ENCODE results near the gene PRUNE1. TPM values are rescaled to one million over a fixed set of nuclear protein-coding genes. Genes with fewer than 3 reads are reported as not detected.

The PRUNE1 gene, protein sequence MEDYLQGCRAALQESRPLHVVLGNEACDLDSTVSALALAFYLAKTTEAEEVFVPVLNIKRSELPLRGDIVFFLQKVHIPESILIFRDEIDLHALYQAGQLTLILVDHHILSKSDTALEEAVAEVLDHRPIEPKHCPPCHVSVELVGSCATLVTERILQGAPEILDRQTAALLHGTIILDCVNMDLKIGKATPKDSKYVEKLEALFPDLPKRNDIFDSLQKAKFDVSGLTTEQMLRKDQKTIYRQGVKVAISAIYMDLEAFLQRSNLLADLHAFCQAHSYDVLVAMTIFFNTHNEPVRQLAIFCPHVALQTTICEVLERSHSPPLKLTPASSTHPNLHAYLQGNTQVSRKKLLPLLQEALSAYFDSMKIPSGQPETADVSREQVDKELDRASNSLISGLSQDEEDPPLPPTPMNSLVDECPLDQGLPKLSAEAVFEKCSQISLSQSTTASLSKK
- total RNA-seq (2022) (24.2 and 24.3 TPM in 2 replicates), Bru-seq, nascent RNA (percentile 61 among the genes with signal in this experiment), BruChase-seq, experiment 1, labeled RNA remaining after a 2-hour chase (percentile 71 among the genes with signal in this experiment), BruChase-seq, experiment 2, labeled RNA remaining after a 6-hour chase (percentile 65 among the genes with signal in this experiment)
- long read RNA-seq, transcript PRUNE1-201 (8 exons, 2,997 nt) = major isoform, 5 of 30 reads
- long read RNA-seq, partial matches to known transcripts = 5 of 30 reads
- long read RNA-seq, other reads (novel, unspliced or antisense) = 15 of 30 reads

DNA sequence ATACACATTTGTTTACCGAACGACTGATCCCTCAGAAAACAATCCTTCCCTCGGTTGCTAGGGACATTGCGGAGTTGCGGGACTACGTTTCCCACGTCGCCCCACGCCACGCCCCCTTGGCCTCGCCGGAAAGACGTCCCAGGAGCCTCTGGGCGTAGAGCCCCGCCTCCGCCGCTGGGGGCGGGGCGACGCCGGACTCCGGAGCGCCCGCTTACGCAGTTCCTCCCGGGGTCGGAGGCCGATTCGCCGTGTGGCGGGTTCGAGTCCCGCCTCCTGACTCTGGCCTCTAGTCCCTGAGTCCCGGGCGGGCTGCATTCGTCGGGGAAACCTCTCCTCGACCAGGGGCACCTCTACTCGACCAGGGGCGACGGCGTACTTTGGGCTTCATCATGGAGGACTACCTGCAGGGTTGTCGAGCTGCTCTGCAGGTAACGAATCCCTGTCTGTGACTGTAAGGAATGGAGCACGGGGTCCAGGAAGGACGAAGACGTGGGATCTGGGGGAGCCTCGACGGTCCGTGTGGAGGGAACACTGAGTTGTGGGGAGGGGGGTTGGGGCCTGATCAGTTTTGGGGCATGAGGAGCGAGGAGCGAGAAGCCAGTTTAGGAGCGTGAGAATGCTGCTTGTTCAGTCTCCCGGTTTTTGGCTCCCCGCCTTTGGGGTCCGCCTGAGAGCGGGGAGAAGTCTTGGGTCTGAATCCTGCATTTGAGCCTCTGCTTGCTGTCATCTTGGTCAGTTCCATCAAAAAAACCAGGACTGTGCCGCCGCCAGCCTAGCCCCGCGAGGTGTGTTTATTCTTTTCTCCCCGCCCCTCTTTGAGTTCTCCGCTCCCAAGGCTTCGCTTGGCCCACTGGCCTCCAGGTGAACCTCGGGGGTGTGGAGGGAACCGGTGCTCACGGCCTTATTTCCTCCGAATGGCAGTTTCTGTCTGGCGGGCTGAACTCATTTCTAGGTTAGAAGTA is at the start of gene PRUNE1:
Gene PRUNE1 (plus strand): TSS at position 206 of the 962 bp plus-strand sequence. CDS start 184 bp downstream, at position 390.
- H3K4me1 ChIP-seq = peaks cover 48% of the 10 kb centered on the region
- TF ChIP-seq, protein P1, sequence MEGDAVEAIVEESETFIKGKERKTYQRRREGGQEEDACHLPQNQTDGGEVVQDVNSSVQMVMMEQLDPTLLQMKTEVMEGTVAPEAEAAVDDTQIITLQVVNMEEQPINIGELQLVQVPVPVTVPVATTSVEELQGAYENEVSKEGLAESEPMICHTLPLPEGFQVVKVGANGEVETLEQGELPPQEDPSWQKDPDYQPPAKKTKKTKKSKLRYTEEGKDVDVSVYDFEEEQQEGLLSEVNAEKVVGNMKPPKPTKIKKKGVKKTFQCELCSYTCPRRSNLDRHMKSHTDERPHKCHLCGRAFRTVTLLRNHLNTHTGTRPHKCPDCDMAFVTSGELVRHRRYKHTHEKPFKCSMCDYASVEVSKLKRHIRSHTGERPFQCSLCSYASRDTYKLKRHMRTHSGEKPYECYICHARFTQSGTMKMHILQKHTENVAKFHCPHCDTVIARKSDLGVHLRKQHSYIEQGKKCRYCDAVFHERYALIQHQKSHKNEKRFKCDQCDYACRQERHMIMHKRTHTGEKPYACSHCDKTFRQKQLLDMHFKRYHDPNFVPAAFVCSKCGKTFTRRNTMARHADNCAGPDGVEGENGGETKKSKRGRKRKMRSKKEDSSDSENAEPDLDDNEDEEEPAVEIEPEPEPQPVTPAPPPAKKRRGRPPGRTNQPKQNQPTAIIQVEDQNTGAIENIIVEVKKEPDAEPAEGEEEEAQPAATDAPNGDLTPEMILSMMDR (IDR thresholded peaks at IDR 0.05; ENCODE audit: insufficient read depth in 1 of 2, low read depth in 1 of 2, low read length in 1 of 2, severe bottlenecking in 1 of 2, unreplicated experiment in 1 of 2) = no peak
- CTCF ChIA-PET = no interaction called here
- no peaks in the 10 kb centered on the region for H3K36me3 ChIP-seq (ENCODE audit: control insufficient read depth, insufficient read depth, low read length)
- peak within 1 kb of the TSS; percentile 71 for H3K4me3 ChIP-seq (ENCODE audit: low read depth, low read length)
- Mint-ChIP-seq H3K9me3 (ENCODE audit: unreplicated experiment) (no peaks in the 10 kb centered on the region), H3K27ac (ENCODE audit: unreplicated experiment) (peak within 1 kb of the TSS; percentile 99), H3K27me3 (ENCODE audit: insufficient read depth, unreplicated experiment) (no peaks in the 10 kb centered on the region), H3K4me1 (ENCODE audit: low read depth, unreplicated experiment) (peaks cover 23% of the 10 kb centered on the region), H3K36me3 (ENCODE audit: insufficient read depth, unreplicated experiment) (peaks cover 19% of the 10 kb centered on the region), H3K4me3 (ENCODE audit: unreplicated experiment) (peak within 1 kb of the TSS; percentile 92)
- BruUV-seq (replicated peaks) = no TSS peak
- intact Hi-C loops (cut with micrococcal nuclease; ENCODE audit: unreplicated experiment) = loop anchor here (5.0 to 10.0 kb wide), 2 partner anchors 81 to 444 kb away; partner anchors contain the start of gene SETDB1
- H3K27me3 ChIP-seq (replicated peaks; ENCODE audit: control insufficient read depth, insufficient read depth, low read length) = no peaks in the 10 kb centered on the region
- H3K9me3 ChIP-seq = no peaks in the 10 kb centered on the region
- peak; percentile 96 to 97 for DNase-seq
- POLR2A ChIA-PET = no interaction called here

DNA sequence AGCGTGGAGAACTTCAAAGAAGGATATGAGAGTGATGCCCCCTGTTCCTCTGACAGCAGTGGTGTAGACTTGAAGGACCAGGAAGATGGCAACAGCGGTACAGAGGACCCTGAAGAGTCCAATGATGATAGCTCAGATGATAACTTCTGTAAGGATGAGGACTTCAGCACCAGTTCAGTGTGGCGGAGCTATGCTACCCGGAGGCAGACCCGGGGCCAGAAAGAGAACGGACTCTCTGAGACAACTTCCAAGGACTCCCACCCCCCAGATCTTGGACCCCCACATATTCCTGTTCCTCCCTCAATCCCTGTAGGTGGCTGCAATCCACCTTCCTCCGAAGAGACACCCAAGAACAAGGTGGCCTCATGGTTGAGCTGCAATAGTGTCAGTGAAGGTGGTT is 47.6 kb upstream of the PRUNE1 start:
- TF ChIP-seq, protein P1 (IDR thresholded peaks at IDR 0.05; ENCODE audit: insufficient read depth in 1 of 2, low read depth in 1 of 2, low read length in 1 of 2, severe bottlenecking in 1 of 2, unreplicated experiment in 1 of 2) = no peak
- Mint-ChIP-seq H3K4me3 (ENCODE audit: unreplicated experiment) (no peak overlapping the region), H3K27me3 (ENCODE audit: insufficient read depth, unreplicated experiment) (no peaks in the 10 kb centered on the region), H3K9me3 (ENCODE audit: unreplicated experiment) (no peaks in the 10 kb centered on the region), H3K27ac (ENCODE audit: unreplicated experiment) (peak overlapping the region; percentile 53), H3K4me1 (ENCODE audit: low read depth, unreplicated experiment) (peaks cover 33% of the 10 kb centered on the region), H3K36me3 (ENCODE audit: insufficient read depth, unreplicated experiment) (peaks cover 91% of the 10 kb centered on the region)
- H3K4me1 ChIP-seq = peaks cover 15% of the 10 kb centered on the region
- DNase-seq = no peak
- intact Hi-C loops (cut with micrococcal nuclease; ENCODE audit: unreplicated experiment) = no loop called here
- H3K36me3 ChIP-seq (ENCODE audit: control insufficient read depth, insufficient read depth, low read length) = peaks cover 5% of the 10 kb centered on the region
- POLR2A ChIA-PET = interaction anchor here (0.6 kb wide), 1 partner anchor 10 kb away, joined by 5 read pairs; no protein-coding TSS in a partner anchor
- no peaks in the 10 kb centered on the region for H3K27me3 ChIP-seq (replicated peaks; ENCODE audit: control insufficient read depth, insufficient read depth, low read length)
- no TSS peak for BruUV-seq (replicated peaks)
- CTCF ChIA-PET = no interaction called here
- no peak overlapping the region for H3K4me3 ChIP-seq (ENCODE audit: low read depth, low read length)
- no peaks in the 10 kb centered on the region for H3K9me3 ChIP-seq

Measured in Caco-2 (cell line).